Measurements from ENCODE around the gene MLF1.
A peak's percentile ranks its signal among the peaks of the same experiment; 100 is the strongest.
"Not testable (repeated sequence)": the region's sequence is repeated elsewhere in the genome, so short reads cannot be mapped to it uniquely, and the experiment has no call there.

Gene MLF1

GRCh38 chr3:158570999-158571702 lies at the start of gene MLF1:
Gene MLF1, plus strand, starts transcription at chr3:158571194. Its CDS starts 107 bp downstream, at chr3:158571301.
- peak; percentile 92 for DNase-seq

- DNase-seq = no peak
These were observed 48.5 kb upstream of the MLF1 start for GRCh38 chr3:158522221-158523136.

- DNase-seq = no peak
These were observed 42.8 kb upstream of the MLF1 start for GRCh38 chr3:158528076-158528674.

GRCh38 chr3:158531334-158531733 lies 39.7 kb upstream of the MLF1 start:
- DNase-seq = no peak

GRCh38 chr3:158532099-158532734 lies 38.8 kb upstream of the MLF1 start:
- DNase-seq = no peak

GRCh38 chr3:158535918-158536317 lies 35.1 kb upstream of the MLF1 start:
- no peak for DNase-seq

GRCh38 chr3:158539414-158540014 lies 31.5 kb upstream of the MLF1 start:
- DNase-seq = peak; percentile 65

GRCh38 chr3:158540066-158540465 lies 30.9 kb upstream of the MLF1 start:
- no peak for DNase-seq

- DNase-seq = no peak
These were observed 22.3 kb upstream of the MLF1 start for GRCh38 chr3:158548691-158549090.

GRCh38 chr3:158549938-158550337 lies 21.1 kb upstream of the MLF1 start:
- DNase-seq = not testable (repeated sequence)

GRCh38 chr3:158552124-158552523 lies 18.9 kb upstream of the MLF1 start:
- no peak for DNase-seq

- DNase-seq = no peak
These were observed 11.5 kb upstream of the MLF1 start for GRCh38 chr3:158559504-158559903.

- no peak for DNase-seq
These were observed 10.0 kb upstream of the MLF1 start for GRCh38 chr3:158560979-158561378.

- DNase-seq = no peak
These were observed 8.3 kb upstream of the MLF1 start for GRCh38 chr3:158562674-158563073.

GRCh38 chr3:158563076-158563475 lies 7.9 kb upstream of the MLF1 start:
- no peak for DNase-seq

GRCh38 chr3:158565076-158565475 lies 5.9 kb upstream of the MLF1 start:
- DNase-seq = no peak

- DNase-seq = no peak
These were observed 2.2 kb upstream of the MLF1 start for GRCh38 chr3:158568784-158569183.

- DNase-seq = no peak
These were observed 1.2 kb upstream of the MLF1 start for GRCh38 chr3:158569794-158570193.

GRCh38 chr3:158571969-158572765 lies 1.2 kb downstream of the MLF1 start:
- DNase-seq = no peak

GRCh38 chr3:158572766-158573060 lies 1.7 kb downstream of the MLF1 start:
- no peak for DNase-seq

- no peak for DNase-seq
These were observed 2.7 kb downstream of the MLF1 start for GRCh38 chr3:158573714-158574113.

- no peak for DNase-seq
These were observed 3.7 kb downstream of the MLF1 start for GRCh38 chr3:158574646-158575045.
